GM19023 (cell line): ENCODE results near the gene SDC3.
"Not testable (repeated sequence)": the region's sequence is repeated elsewhere in the genome, so short reads cannot be mapped to it uniquely, and the experiment has no call there.

Experiments used
- ATAC-seq: cut with Tn5 transposase; IDR thresholded peaks from one replicate; pipeline ENCODE4 v1.9.1; 2021; ENCODE audit warnings: mild to moderate bottlenecking, moderate library complexity; ENCODE audit not compliant: unreplicated experiment

Gene SDC3

GRCh38 chr1:30877205-30877912 lies 31.2 kb downstream of the SDC3 start:
- ATAC-seq: no peak

DNA sequence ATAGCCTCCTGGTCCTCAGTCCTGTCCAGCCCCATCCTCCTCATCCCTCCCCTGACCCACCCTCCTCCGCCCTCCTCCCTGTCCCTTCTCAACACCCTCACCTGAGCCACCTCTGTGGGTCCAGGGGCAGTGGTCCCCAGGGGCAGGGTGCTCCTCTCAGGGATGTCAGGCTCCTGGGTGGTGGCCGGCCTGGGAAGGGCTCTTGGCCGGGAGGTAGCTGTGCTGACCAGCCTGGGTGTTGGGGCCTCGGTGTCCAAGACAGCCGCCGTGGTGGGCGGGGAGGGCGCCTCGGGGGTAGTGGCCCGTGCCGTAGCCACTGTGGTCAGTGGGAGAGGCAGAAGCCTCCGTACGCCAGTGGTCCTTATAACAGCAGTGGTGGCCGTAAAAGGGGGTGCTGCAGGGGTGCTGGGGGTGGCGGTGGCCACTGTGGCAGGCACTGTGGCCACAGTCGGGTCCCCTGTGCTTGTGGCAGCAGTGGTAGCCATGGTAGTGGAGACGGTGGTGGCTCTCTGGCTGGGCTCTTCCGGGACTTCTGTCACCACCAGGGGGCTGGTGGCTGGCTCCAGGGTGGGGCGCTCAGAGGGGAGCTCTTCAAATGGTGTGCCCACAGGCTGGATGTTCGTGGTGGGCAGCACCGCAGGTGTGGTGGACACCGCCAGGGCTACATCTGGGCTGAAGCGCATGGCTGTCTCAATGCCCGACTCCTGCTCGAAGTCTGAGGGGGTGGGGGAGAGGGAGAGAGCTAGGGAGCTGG lies 31.9 kb downstream of the SDC3 start:
- no peak for ATAC-seq

GRCh38 chr1:30875916-30876315 lies 32.6 kb downstream of the SDC3 start:
- ATAC-seq: no peak

GRCh38 chr1:30875197-30875596 lies 33.4 kb downstream of the SDC3 start:
- no peak for ATAC-seq

GRCh38 chr1:30874176-30874575 lies 34.4 kb downstream of the SDC3 start:
- ATAC-seq: no peak

DNA sequence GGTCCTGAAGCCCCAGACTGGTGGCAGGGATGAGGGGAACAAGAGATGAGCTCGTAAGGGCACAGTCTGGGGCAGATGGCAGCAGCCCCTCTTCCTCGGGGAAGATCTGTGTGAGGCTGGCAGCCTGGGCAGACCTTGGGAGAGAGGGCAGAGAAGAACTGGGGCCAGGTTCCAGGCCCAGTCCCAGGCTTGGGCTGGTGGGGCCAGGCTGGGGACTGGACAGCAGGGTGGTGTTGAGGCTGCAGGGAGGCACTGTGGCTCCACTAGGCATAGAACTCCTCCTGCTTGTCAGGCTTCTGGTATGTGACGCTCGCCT lies 35.7 kb downstream of the SDC3 start:
- ATAC-seq: no peak

DNA sequence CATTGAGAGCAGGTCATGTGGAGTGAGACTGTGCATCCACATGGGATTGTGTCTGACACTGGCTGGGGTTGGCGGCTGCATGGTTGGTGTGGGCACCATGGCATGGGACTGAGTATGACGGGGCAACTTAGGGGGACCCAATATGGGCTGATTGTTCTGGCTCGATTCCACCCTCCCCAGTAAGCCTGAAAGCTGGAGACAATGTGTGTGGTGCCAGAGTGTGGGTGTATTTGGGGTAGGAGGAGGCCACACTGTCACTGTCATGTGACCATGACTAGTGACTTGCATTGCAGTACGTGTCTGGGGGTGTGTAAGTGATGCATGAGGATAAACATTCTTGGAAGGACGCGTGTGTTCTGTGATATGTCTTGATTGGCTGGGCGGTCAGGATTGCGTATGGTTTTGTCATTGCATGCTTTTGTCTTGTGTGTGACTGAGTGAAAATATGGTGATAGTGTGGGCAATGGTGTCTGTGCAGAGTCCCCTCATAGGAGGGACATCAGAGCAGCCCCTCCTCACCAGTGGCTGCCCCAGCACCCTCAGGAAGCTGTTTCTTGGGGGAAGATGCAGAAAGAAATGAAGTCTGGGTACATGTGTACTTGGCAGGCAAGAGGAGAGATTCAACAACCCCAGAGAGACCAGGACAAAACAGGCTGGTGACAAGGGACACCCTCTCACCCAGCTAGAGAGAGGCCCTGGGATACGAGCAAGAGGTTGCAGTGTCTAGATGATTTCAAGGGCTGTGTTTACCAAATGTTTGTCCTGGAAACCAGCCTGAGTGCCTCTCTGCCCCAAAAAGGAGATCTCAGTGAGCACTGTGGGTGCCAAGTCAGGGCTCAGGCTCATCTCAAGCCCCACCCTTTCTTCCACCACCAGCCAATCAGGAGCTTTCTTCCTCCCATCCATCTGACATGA lies 36.3 kb downstream of the SDC3 start:
- no peak for ATAC-seq

GRCh38 chr1:30871276-30871871 lies 37.2 kb downstream of the SDC3 start:
- ATAC-seq: no peak

DNA sequence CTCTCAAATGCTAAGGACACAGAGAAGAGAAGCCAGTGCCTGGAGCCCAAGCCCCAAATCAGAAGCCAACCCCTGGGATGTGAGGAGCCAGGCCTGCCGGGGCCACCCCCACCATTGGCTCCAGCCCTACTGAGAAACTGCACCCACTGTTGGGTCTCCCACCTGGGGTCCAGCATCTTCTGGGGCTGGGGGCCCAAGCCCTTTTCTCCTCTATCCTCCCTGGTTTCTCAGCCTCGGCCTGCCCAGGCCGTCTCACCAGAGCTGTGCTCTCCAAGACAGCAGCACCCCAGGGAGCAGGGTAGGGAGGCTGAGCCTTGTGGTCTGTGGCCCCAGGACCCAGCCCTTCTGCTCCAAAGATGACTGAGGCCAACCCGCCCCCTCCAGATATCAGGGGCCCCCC lies 37.9 kb downstream of the SDC3 start:
- no peak for ATAC-seq

- no peak for ATAC-seq
These were observed 38.5 kb downstream of the SDC3 start for GRCh38 chr1:30870035-30870434.

GRCh38 chr1:30868833-30869435 lies 39.6 kb downstream of the SDC3 start:
- ATAC-seq: no peak

DNA sequence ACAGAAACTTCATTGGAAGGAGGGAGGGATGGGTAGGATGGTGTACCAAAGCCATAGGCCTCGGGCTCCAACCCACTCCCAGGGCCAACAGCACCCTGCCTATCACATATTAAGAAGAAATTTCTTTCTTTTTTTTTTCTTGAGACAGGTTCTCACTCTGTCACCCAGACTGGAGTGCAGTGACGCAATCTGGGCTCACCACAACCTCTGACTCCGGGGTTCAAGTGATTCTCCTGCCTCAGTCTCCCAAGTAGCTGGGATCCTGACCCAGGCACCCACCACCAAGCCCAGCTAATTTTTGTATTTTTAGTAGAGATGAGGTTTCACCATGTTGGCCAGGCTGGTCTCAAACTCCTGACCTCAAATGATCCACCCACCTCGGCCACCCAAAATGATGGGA lies 40.5 kb downstream of the SDC3 start:
- not testable (repeated sequence) for ATAC-seq

- ATAC-seq: no peak
These were observed 41.0 kb downstream of the SDC3 start for GRCh38 chr1:30867537-30867936.

DNA sequence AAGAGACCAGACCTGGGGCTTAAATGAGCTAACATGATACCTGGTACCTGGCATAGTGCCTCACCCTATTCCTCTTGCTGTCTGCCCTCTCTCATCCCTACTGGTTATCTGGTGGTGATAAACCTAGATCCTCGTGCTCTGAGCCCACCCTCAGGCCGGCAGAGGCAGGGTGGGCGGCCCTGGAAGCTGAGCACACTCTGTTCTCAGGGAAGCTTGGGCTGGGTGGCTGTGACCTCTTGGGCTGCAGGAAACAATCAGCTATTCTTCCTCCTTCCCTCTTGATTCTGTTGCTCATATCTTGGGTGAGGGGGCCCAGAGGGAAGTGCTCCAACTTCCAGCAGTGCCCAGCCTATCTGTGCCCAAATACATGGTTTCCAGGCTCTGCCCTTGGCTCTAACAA lies 42.0 kb downstream of the SDC3 start:
- ATAC-seq: no peak

DNA sequence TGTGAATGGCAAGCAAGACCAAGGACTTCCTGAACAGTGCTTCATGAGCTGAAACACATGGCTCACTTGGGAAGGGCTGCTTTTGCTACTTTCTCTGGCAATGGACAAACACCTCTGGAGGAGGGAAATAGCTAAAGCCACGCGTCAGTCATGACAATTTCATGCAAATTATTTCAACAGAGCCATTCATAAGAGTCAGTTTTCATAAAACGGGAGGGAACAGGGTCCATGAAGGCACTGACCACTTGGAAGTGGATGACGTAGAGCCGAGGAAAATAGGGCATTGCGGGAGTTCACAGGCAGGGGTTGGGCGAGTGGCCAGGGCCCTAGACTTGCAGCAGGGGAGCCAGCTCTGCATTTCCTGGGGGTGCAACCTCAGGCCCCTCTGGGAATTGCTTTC lies 43.9 kb downstream of the SDC3 start:
- no peak for ATAC-seq

GRCh38 chr1:30863858-30864604 lies 44.5 kb downstream of the SDC3 start:
- ATAC-seq: no peak

GRCh38 chr1:30860320-30860652 lies 48.3 kb downstream of the SDC3 start:
- no peak for ATAC-seq

GRCh38 chr1:30857964-30858363 lies 50.6 kb downstream of the SDC3 start:
- no peak for ATAC-seq

DNA sequence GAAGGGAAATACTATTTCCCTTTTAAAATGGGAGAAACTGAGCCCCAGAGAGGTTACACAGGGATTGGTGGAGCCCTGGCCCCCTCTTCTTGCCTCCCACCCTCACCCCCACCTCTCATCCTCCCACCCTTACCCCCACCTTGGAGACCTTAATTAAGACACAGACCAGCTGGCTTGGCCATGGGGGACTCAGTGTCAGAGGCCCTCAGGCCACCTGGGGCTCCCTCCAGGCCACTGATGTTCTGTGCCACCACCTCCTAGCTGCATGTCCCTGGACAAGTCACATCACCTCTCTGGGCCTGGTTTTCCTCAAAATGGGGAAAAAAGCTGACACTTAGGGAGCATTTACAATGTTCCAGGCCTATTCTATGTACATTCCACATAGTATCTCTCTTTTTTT lies 51.5 kb downstream of the SDC3 start:
- ATAC-seq: no peak

GRCh38 chr1:30856260-30856790 lies 52.2 kb downstream of the SDC3 start:
- ATAC-seq: no peak
